Ascending aorta (tissue), 2 donors: ENCODE measurements around the gene NTRK3. TPM values are rescaled to one million over a fixed set of nuclear protein-coding genes. Genes with fewer than 3 reads are reported as not detected.

ENCODE experiments used
- DNase-seq, 2 donors: peaks; one replicate each; pipeline ENCODE4 v3.0.0-alpha.2; 2019; ENCODE audit warnings: low spot score in 2 of 2
- H3K27ac ChIP-seq, 2 donors: fragments of 200-600 bp; sonication (generic); one replicate each; pipeline ENCODE4 v1.5.1; 2016 to 2017; ENCODE audit warnings: mild to moderate bottlenecking in 1 of 2
- H3K27me3 ChIP-seq: fragments of 200-600 bp; sonication (generic); one replicate; pipeline ENCODE4 v1.5.1; 2017
- H3K36me3 ChIP-seq, 2 donors: fragments of 200-600 bp; sonication (generic); one replicate each; pipeline ENCODE4 v1.5.1; 2016
- H3K4me1 ChIP-seq, 2 donors: fragments of 200-600 bp; sonication (generic); one replicate each; pipeline ENCODE4 v1.5.1; 2016 to 2017; ENCODE audit warnings: mild to moderate bottlenecking in 1 of 2
- H3K4me3 ChIP-seq, 2 donors: fragments of 200-600 bp; sonication (generic); one replicate each; pipeline ENCODE4 v1.5.1; 2016 to 2017; ENCODE audit warnings: mild to moderate bottlenecking in 1 of 2
- H3K9me3 ChIP-seq, 2 donors: fragments of 200-600 bp; sonication (generic); one replicate each; pipeline ENCODE4 v1.5.1; 2016
- CTCF ChIP-seq, 3 experiments: fragments of 200-600 bp in 2 of 3; fragments of 450-650 bp in 1 of 3; sonication (generic) in 2 of 3; IDR thresholded peaks; one replicate each; pipeline ENCODE4 v1.5.1; 2016 to 2019; ENCODE audit warnings: antibody characterized with exemption in 3 of 3, mild to moderate bottlenecking in 1 of 3, moderate library complexity in 1 of 3
- intact Hi-C: fragments of 100-400 bp; cut with DNase I; formaldehyde crosslinking; loops from one replicate; pipeline ENCODE4 v1.15.1; 2023
- total RNA-seq: library from RNA; depleted of rRNA; stranded (reverse); fragments of >200 nt; gene quantifications from one replicate; pipeline ENCODE4 v1.1.0, GENCODE V29; 2016

NTRK3 gene
- total RNA-seq, 1 donor from 2014 or later: 52.7 TPM

- TF ChIP-seq CTCF (IDR thresholded peaks at IDR 0.05): no peak
- no peaks in the 10 kb centered on the region for H3K36me3 ChIP-seq
- peaks cover 0 to 11% of the 10 kb centered on the region in 2 donors for H3K4me1 ChIP-seq
- H3K27ac ChIP-seq: no peak overlapping the region
- DNase-seq: no peak
- H3K4me3 ChIP-seq: no peak overlapping the region
- H3K9me3 ChIP-seq: no peaks in the 10 kb centered on the region
- intact Hi-C loops: no loop called here
- H3K27me3 ChIP-seq: no peaks in the 10 kb centered on the region
Observed at GRCh38 chr15:88118035-88118434, 138.5 kb downstream of the NTRK3 start.

DNA sequence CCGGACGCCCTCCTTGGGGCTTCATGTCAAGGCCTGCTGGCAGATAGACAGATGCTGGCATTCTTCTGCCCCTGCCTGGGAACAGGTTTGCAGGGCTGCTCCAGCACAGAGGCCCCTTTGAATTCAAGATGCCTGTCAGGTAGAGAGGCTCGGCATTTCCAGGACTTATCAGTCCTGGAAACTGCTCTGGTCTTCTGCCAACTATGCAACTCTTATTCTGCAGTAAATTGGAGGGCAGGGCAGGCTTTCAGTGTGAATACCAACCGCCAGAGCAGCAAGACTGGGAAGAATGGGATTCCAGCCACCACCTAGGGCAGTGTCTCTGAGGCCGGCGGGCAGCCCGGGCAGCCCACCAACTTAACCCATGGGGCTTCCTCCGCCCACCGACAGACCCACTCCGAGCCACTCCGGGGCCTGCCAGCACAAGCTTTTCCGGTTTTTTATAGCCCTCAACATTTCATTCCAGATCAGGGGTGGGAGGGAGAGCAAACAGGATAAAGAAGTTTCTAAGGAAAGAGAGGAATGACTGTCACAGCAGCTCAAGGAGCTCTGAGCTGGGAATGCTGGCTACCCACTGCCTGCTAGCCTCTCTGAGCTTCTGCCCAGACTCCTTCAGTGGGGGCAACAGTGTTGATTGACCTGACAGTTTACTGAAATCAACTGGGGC lies 140.9 kb downstream of the NTRK3 start:
- no peaks in the 10 kb centered on the region for H3K27me3 ChIP-seq
- no peak for DNase-seq
- peaks cover 0 to 11% of the 10 kb centered on the region in 2 donors for H3K4me1 ChIP-seq
- no peak for TF ChIP-seq CTCF (IDR thresholded peaks at IDR 0.05)
- H3K36me3 ChIP-seq: no peaks in the 10 kb centered on the region
- H3K9me3 ChIP-seq: no peaks in the 10 kb centered on the region
- peak overlapping the region; percentile 40 to 48 for H3K27ac ChIP-seq
- no peak overlapping the region for H3K4me3 ChIP-seq
- intact Hi-C loops: no loop called here

GRCh38 chr15:88113613-88114308 lies 142.8 kb downstream of the NTRK3 start:
- no peaks in the 10 kb centered on the region for H3K27me3 ChIP-seq
- H3K27ac ChIP-seq: no peak overlapping the region
- no peak for DNase-seq
- H3K9me3 ChIP-seq: no peaks in the 10 kb centered on the region
- intact Hi-C loops: no loop called here
- peaks cover 0 to 11% of the 10 kb centered on the region in 2 donors for H3K4me1 ChIP-seq
- no peaks in the 10 kb centered on the region for H3K36me3 ChIP-seq
- no peak overlapping the region for H3K4me3 ChIP-seq
- TF ChIP-seq CTCF (IDR thresholded peaks at IDR 0.05): no peak

- no peak for DNase-seq
- intact Hi-C loops: no loop called here
Observed at GRCh38 chr15:88108991-88109390, 147.5 kb downstream of the NTRK3 start.

DNA sequence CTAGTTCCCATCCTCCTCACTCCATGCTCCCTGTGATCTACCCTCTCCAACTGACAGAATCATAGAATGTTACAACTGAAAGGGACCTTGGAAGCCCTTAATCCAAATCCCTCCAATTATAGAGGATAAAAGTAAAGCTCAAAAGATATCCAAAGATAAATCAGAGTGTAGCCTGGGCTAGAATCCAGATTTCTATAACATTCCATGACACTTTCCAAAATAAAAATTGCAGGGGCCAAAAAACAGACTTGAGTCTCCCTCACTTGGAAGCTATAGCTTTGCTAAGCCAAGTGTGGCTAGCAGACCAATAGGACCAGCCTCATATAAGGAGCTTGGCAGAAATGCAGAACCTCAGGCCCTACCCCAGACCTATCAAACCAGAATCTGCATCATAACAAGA lies 148.1 kb downstream of the NTRK3 start:
- Histone ChIP-seq H3K4me3 (no peak overlapping the region), H3K9me3 (no peaks in the 10 kb centered on the region), H3K27me3 (no peaks in the 10 kb centered on the region), H3K27ac (no peak overlapping the region), H3K4me1 (no peaks in the 10 kb centered on the region), H3K36me3 (no peaks in the 10 kb centered on the region)
- TF ChIP-seq CTCF (IDR thresholded peaks at IDR 0.05): no peak
- DNase-seq: no peak
- intact Hi-C loops: no loop called here

More at GRCh38 chr15:88108991-88109390, 147.5 kb downstream of the NTRK3 start:
- no peaks in the 10 kb centered on the region for H3K9me3 ChIP-seq
- TF ChIP-seq CTCF (IDR thresholded peaks at IDR 0.05): no peak
- H3K4me3 ChIP-seq: no peak overlapping the region
- H3K4me1 ChIP-seq: no peaks in the 10 kb centered on the region
- no peaks in the 10 kb centered on the region for H3K36me3 ChIP-seq
- H3K27ac ChIP-seq: no peak overlapping the region
- no peaks in the 10 kb centered on the region for H3K27me3 ChIP-seq
